NCI-H524 (cell line): ENCODE data around the gene MOGAT2.

ENCODE experiments used
- DNase-seq, 2 experiments: peaks; one replicate each; lab custom pipeline; 2025; lab: John Stamatoyannopoulos, UW

Gene MOGAT2

GRCh38 chr11:75760243-75760642 is 42.6 kb downstream of the MOGAT2 start:
- no peak for DNase-seq

- no peak for DNase-seq
These were observed 43.3 kb downstream of the MOGAT2 start for GRCh38 chr11:75760710-75761493.

- DNase-seq: no peak
These were observed 44.5 kb downstream of the MOGAT2 start for GRCh38 chr11:75762158-75762557.

GRCh38 chr11:75762885-75763284 is 45.2 kb downstream of the MOGAT2 start:
- no peak for DNase-seq

GRCh38 chr11:75763846-75764245 is 46.2 kb downstream of the MOGAT2 start:
- no peak for DNase-seq

GRCh38 chr11:75765116-75765515 is 47.5 kb downstream of the MOGAT2 start:
- DNase-seq: no peak

- DNase-seq: no peak
These were observed 49.0 kb downstream of the MOGAT2 start for GRCh38 chr11:75766443-75767227.

GRCh38 chr11:75767228-75767572 is 49.6 kb downstream of the MOGAT2 start:
- no peak for DNase-seq

GRCh38 chr11:75767793-75768111 is 50.1 kb downstream of the MOGAT2 start:
- DNase-seq: no peak

GRCh38 chr11:75768112-75768908 is 50.7 kb downstream of the MOGAT2 start, which contains the start of gene DGAT2:
TSS of gene DGAT2 (plus strand) at chr11:75768778. CDS start at chr11:75768992, 214 bp downstream.
- DNase-seq: peak; percentile 46 to 79

GRCh38 chr11:75768909-75769771 is 51.5 kb downstream of the MOGAT2 start:
- no peak for DNase-seq

GRCh38 chr11:75770102-75770501 is 52.5 kb downstream of the MOGAT2 start:
- DNase-seq: peak in 1 of 2 experiments; percentile 3

GRCh38 chr11:75771646-75772410 is 54.2 kb downstream of the MOGAT2 start:
- no peak for DNase-seq

GRCh38 chr11:75773595-75774353 is 56.1 kb downstream of the MOGAT2 start:
- no peak for DNase-seq

- no peak for DNase-seq
These were observed 57.4 kb downstream of the MOGAT2 start for GRCh38 chr11:75775056-75775455.

- DNase-seq: no peak
These were observed 58.9 kb downstream of the MOGAT2 start for GRCh38 chr11:75776546-75776945.

- no peak for DNase-seq
These were observed 59.9 kb downstream of the MOGAT2 start for GRCh38 chr11:75777461-75778110.

GRCh38 chr11:75778962-75779361 is 61.3 kb downstream of the MOGAT2 start:
- no peak for DNase-seq

- DNase-seq: no peak
These were observed 62.3 kb downstream of the MOGAT2 start for GRCh38 chr11:75779960-75780359.

- no peak for DNase-seq
These were observed 63.2 kb downstream of the MOGAT2 start for GRCh38 chr11:75780888-75781287.
